K562 (cell line): Measurements from ENCODE around the gene SUPT7L. TPM values are rescaled to one million over a fixed set of nuclear protein-coding genes. Genes with fewer than 3 reads are reported as not detected.

Experiments used
- ATF7 ChIP-seq: fragments of 450-650 bp; IDR thresholded peaks from 2 replicates; pipeline ENCODE4 v1.7.1; 2014; ENCODE audit warnings: mild to moderate bottlenecking, moderate library complexity
- BCL6 ChIP-seq: fragments of 250-450 bp; sonication (Bioruptor Pico); IDR thresholded peaks from 2 replicates; pipeline ENCODE4 v1.4.0; 2020
- ELF1 ChIP-seq: fragments of 200-800 bp; sonication (Bioruptor generic); IDR thresholded peaks from 2 replicates; pipeline ENCODE4 v1.6.1; 2016; ENCODE audit warnings: missing genetic modification characterization, missing compliant biosample characterization
- EP400 ChIP-seq: fragments of 450-650 bp; IDR thresholded peaks from 2 replicates; pipeline ENCODE4 v1.6.1; 2017; ENCODE audit warnings: antibody characterized with exemption, mild to moderate bottlenecking, moderate library complexity
- HNRNPUL1 ChIP-seq: fragments of 200-400 bp; formaldehyde crosslinking; IDR thresholded peaks from 2 replicates; pipeline ENCODE4 v1.6.1; 2017; ENCODE audit warnings: low read length
- MXI1 ChIP-seq: IDR thresholded peaks from 2 replicates; pipeline ENCODE4 v1.6.1; 2011; ENCODE audit warnings: low read depth, mild to moderate bottlenecking, improper control_type of control experiment, low read length
- NCOA1 ChIP-seq: fragments of 450-650 bp; IDR thresholded peaks from 2 replicates; pipeline ENCODE4 v1.6.1; 2016; ENCODE audit warnings: low read depth
- NRF1 ChIP-seq, 2 experiments: fragments of 450-650 bp; IDR thresholded peaks in 1 of 2; conservative IDR thresholded peaks in 1 of 2; 2 replicates each; pipeline ENCODE4 v1.6.1; 2014; ENCODE audit warnings: mild to moderate bottlenecking in 2 of 2
- RBBP5 ChIP-seq: fragments of 200-600 bp; sonication (generic); IDR thresholded peaks from 2 replicates; pipeline ENCODE4 v1.6.1; 2012; ENCODE audit warnings: borderline replicate concordance, mild to moderate bottlenecking, low read length, control low read depth, inconsistent platforms; ENCODE audit not compliant: insufficient read depth, poor library complexity, severe bottlenecking
- SIN3A ChIP-seq, 2 experiments: fragments of 150-350 bp in 1 of 2; IDR thresholded peaks; 2 replicates each; pipeline ENCODE4 v1.6.1; 2011 to 2016; ENCODE audit warnings: borderline replicate concordance in 2 of 2, low read depth in 2 of 2, low read length in 2 of 2, mild to moderate bottlenecking in 2 of 2, moderate library complexity in 2 of 2; ENCODE audit not compliant: control insufficient read depth in 1 of 2
- SIN3B ChIP-seq: fragments of 450-650 bp; IDR thresholded peaks from 2 replicates; pipeline ENCODE4 v1.6.1; 2017; ENCODE audit warnings: low read depth, mild to moderate bottlenecking, moderate library complexity
- SMARCA4 ChIP-seq: fragments of 450-650 bp; IDR thresholded peaks from 2 replicates; pipeline ENCODE4 v1.6.1; 2016
- SMC3 ChIP-seq: conservative IDR thresholded peaks from 2 replicates; pipeline ENCODE4 v1.6.1; 2011; ENCODE audit warnings: low read depth, low read length, improper control_type of control experiment; ENCODE audit not compliant: insufficient read depth
- SRF ChIP-seq, 2 experiments: fragments of 250-450, 450-650 bp in 1 of 2; sonication (Bioruptor Pico) in 1 of 2; sonication (generic) in 1 of 2; formaldehyde crosslinking; IDR thresholded peaks; 2 replicates each; pipeline versions ENCODE4 v1.5.0 to v1.5.1; 2020 to 2022; ENCODE audit warnings: mild to moderate bottlenecking in 1 of 2, missing genetic modification reagents in 1 of 2
- YY1 ChIP-seq, 3 experiments: IDR thresholded peaks; 2 replicates each; pipeline ENCODE4 v1.6.1; 2011; ENCODE audit warnings: low read length in 2 of 3, mild to moderate bottlenecking in 2 of 3, moderate library complexity in 2 of 3, borderline replicate concordance in 1 of 3, control low read depth in 1 of 3, low read depth in 1 of 3; ENCODE audit not compliant: insufficient read depth in 3 of 3, insufficient replicate concordance in 2 of 3, control insufficient read depth in 1 of 3, insufficient read length in 1 of 3; ENCODE audit errors: extremely low read depth in 1 of 3
- ZBED1 ChIP-seq: IDR thresholded peaks from 2 replicates; pipeline ENCODE4 v1.6.1; 2014
- ZNF124 ChIP-seq: sonication (generic); formaldehyde crosslinking; IDR thresholded peaks from 2 replicates; pipeline ENCODE4 v1.8.1; 2022; ENCODE audit warnings: missing genetic modification reagents
- ZNF717 ChIP-seq: fragments of 250-450 bp; sonication (Bioruptor Pico); IDR thresholded peaks from 2 replicates; pipeline ENCODE4 v1.5.0; 2021
- ZNF830 ChIP-seq: fragments of 250-450 bp; sonication (Bioruptor Pico); IDR thresholded peaks from 2 replicates; pipeline ENCODE4 v1.5.0; 2021; ENCODE audit warnings: mild to moderate bottlenecking
- polyA plus RNA-seq, 8 experiments: library from polyadenylated mRNA; depleted of rRNA in 4 of 8; stranded (reverse) in 5 of 8; unstranded in 3 of 8; fragments of >200 nt; fragmentation: Nextera tagmentation in 2 of 8; fragmentation: Illumina TruSeq in 1 of 8; extraction: Ambion mirVana in 2 of 8; extraction: Trizol in 1 of 8; gene quantifications; 2 replicates each; pipeline versions ENCODE4 v1.2.1 to v1.2.3, GENCODE V29; 2011 to 2014; ENCODE audit warnings: inconsistent platforms in 1 of 8, missing spikeins in 1 of 8
- total RNA-seq, 7 experiments: library from RNA; depleted of rRNA in 6 of 7; stranded (reverse); fragments of >200 nt in 6 of 7; fragmentation: Illumina TruSeq in 2 of 7; extraction: Trizol in 2 of 7; gene quantifications; 2 replicates each; pipeline versions ENCODE4 v1.2.1 to v1.2.3, GENCODE V29; 2011 to 2021; ENCODE audit warnings: low replicate concordance in 1 of 7
- TF ChIP-seq, protein P1 (sequence below): fragments of 450-650 bp; conservative IDR thresholded peaks from 2 replicates; pipeline ENCODE4 v1.6.1; 2016; ENCODE audit warnings: missing genetic modification characterization, low read depth, mild to moderate bottlenecking, missing compliant biosample characterization, moderate library complexity
- TF ChIP-seq, protein P2 (sequence below): sonication (generic); formaldehyde crosslinking; IDR thresholded peaks from 2 replicates; pipeline ENCODE4 v1.8.0; 2022; ENCODE audit warnings: missing genetic modification reagents, mild to moderate bottlenecking, borderline replicate concordance
- TF ChIP-seq, protein P3 (sequence below): fragments of 250-450 bp; sonication (Bioruptor Pico); IDR thresholded peaks from 2 replicates; pipeline ENCODE4 v1.8.0; 2022; ENCODE audit warnings: inconsistent platforms, mild to moderate bottlenecking, moderate library complexity, borderline replicate concordance

The SUPT7L gene
- total and polyA plus RNA-seq, 9 of the 15 experiments (the other 6 are each of a cell fraction or from before 2014, with no cell fraction given), result 22.0 to 72.8 (median 40.2) TPM

DNA sequence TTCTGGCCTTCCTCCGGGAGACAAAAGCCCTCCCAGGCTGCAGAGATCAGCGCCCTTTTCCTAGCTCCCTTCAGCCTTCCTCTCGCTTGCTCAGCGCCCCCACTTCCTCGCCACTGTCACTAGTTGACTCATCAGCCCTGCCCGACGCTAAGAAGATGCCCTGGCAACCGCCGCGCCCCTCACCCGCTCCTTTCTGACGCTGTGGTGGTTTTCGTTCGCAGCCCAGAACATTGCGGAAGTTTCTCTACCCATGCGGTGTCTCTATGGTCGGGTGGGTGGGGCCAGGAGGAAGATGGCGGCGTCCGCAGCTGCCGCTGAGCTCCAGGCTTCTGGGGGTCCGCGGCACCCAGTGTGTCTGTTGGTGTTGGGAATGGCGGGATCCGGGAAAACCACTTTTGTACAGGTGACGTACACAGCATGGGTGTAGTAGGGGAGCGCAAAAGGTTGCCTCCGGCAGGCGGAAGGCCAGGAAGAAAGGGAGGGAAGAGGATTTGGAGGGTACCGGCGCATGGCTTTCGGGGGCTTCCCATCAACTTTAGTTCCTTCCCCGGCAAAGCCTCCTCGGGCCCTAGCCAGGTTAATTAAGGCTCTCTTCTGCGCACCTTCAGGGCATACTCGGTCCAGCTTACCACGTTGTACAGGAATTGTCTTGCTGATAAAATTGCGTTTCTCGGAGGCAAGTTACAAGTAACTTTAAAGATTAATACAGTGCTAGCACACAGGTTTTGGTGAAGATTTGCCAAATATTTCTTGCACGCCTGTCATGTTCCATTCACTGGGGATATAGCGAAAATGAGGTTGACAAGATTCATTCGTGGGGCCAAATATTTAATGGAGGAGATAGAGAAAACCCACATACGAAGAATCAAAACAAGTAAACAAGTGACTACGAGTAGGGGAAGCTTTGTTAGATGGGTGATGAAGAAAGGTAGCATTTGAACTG lies 34.4 kb downstream of the SUPT7L start, which contains the start of the genes CCDC121 and GPN1 (continued):
- TF ChIP-seq ATF7 (peak; percentile 67), SIN3A (IDR thresholded peaks at IDR 0.05; ENCODE audit: borderline replicate concordance in 2 of 2, control insufficient read depth in 1 of 2, low read depth in 2 of 2, low read length in 2 of 2) (peak; percentile 91 to 94), SMC3 (no peak), NRF1 (conservative IDR thresholded peaks at IDR 0.05 in 1 of 2, IDR thresholded peaks at IDR 0.05 in 1 of 2) (peak in 1 of 2 experiments; percentile 34; a peak in 3 of 4 replicates), HNRNPUL1 (no peak), ELF1 (peak; percentile 67), ZNF124 (no peak), SIN3B (peak; percentile 89), ZNF830 (CRISPR knock-in tag) (0 out of 2 replicates have a peak, but pooled peaks have one; percentile 39), EP400 (peak; percentile 90), RBBP5 (peak; percentile 83), MXI1 (peak; percentile 80), NCOA1 (peak; percentile 31; the same call in 1 of the 2 replicates), BCL6 (CRISPR knock-in tag) (no peak), ZBED1 (0 out of 2 replicates have a peak, but pooled peaks have one; percentile 49), SRF (CRISPR knock-in tag; IDR thresholded peaks at IDR 0.05) (0 out of 4 replicates have a peak, but pooled peaks of 1 of the 2 experiments have one; percentile 25), ZNF717 (CRISPR knock-in tag) (no peak), SMARCA4 (0 out of 2 replicates have a peak, but pooled peaks have one; percentile 7), YY1 (IDR thresholded peaks at IDR 0.05; ENCODE audit: borderline replicate concordance in 1 of 3, control insufficient read depth in 1 of 3, extremely low read depth in 1 of 3, insufficient read depth in 3 of 3, insufficient read length in 1 of 3, insufficient replicate concordance in 2 of 3, low read depth in 1 of 3, low read length in 2 of 3) (peak; percentile 85 to 98 (median 97))
- TF ChIP-seq, protein P1, sequence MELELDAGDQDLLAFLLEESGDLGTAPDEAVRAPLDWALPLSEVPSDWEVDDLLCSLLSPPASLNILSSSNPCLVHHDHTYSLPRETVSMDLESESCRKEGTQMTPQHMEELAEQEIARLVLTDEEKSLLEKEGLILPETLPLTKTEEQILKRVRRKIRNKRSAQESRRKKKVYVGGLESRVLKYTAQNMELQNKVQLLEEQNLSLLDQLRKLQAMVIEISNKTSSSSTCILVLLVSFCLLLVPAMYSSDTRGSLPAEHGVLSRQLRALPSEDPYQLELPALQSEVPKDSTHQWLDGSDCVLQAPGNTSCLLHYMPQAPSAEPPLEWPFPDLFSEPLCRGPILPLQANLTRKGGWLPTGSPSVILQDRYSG, result no peak
- TF ChIP-seq, protein P2, sequence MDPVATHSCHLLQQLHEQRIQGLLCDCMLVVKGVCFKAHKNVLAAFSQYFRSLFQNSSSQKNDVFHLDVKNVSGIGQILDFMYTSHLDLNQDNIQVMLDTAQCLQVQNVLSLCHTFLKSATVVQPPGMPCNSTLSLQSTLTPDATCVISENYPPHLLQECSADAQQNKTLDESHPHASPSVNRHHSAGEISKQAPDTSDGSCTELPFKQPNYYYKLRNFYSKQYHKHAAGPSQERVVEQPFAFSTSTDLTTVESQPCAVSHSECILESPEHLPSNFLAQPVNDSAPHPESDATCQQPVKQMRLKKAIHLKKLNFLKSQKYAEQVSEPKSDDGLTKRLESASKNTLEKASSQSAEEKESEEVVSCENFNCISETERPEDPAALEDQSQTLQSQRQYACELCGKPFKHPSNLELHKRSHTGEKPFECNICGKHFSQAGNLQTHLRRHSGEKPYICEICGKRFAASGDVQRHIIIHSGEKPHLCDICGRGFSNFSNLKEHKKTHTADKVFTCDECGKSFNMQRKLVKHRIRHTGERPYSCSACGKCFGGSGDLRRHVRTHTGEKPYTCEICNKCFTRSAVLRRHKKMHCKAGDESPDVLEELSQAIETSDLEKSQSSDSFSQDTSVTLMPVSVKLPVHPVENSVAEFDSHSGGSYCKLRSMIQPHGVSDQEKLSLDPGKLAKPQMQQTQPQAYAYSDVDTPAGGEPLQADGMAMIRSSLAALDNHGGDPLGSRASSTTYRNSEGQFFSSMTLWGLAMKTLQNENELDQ (CRISPR knock-in tag), result peak; percentile 8; the same call in 1 of the 2 replicates
- TF ChIP-seq, protein P3, sequence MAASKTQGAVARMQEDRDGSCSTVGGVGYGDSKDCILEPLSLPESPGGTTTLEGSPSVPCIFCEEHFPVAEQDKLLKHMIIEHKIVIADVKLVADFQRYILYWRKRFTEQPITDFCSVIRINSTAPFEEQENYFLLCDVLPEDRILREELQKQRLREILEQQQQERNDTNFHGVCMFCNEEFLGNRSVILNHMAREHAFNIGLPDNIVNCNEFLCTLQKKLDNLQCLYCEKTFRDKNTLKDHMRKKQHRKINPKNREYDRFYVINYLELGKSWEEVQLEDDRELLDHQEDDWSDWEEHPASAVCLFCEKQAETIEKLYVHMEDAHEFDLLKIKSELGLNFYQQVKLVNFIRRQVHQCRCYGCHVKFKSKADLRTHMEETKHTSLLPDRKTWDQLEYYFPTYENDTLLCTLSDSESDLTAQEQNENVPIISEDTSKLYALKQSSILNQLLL (CRISPR knock-in tag), result no peak
